IMR-90 (cell line): Measurements from ENCODE around the gene GAPVD1.

Experiments used
- CEBPB ChIP-seq: IDR thresholded peaks from 2 replicates; pipeline ENCODE4 v1.6.1; 2012; ENCODE audit warnings: low read depth, low read length, improper control_type of control experiment
- CHD1 ChIP-seq: IDR thresholded peaks from 2 replicates; pipeline ENCODE4 v1.6.1; 2012; ENCODE audit warnings: low read depth, low read length, improper control_type of control experiment
- CTCF ChIP-seq: conservative IDR thresholded peaks from 2 replicates; pipeline ENCODE4 v1.5.1; 2012; ENCODE audit warnings: mild to moderate bottlenecking, low read depth, low read length, improper control_type of control experiment
- ELK1 ChIP-seq: fragments of 150-350 bp; IDR thresholded peaks from 2 replicates; pipeline ENCODE4 v1.6.1; 2016; ENCODE audit warnings: low read depth, mild to moderate bottlenecking, low read length, moderate library complexity, borderline replicate concordance
- FOS ChIP-seq: fragments of 150-350 bp; IDR thresholded peaks from 2 replicates; pipeline ENCODE4 v1.6.1; 2016; ENCODE audit warnings: low read depth, low read length
- POLR2A ChIP-seq: IDR thresholded peaks from 2 replicates; pipeline ENCODE4 v1.6.1; 2012; ENCODE audit warnings: mild to moderate bottlenecking, low read depth, low read length
- RAD21 ChIP-seq: IDR thresholded peaks from 2 replicates; pipeline ENCODE4 v1.6.1; 2012; ENCODE audit warnings: low read length, improper control_type of control experiment

GRCh38 chr9:125239631-125240597, 21.7 kb upstream of the GAPVD1 start:
- no peak for TF ChIP-seq RAD21
- no peak for TF ChIP-seq POLR2A
- TF ChIP-seq CTCF, result no peak
- TF ChIP-seq FOS, result no peak
- TF ChIP-seq CEBPB, result no peak
- no peak for TF ChIP-seq ELK1
- no peak for TF ChIP-seq CHD1
